GM12878 (cell line): ENCODE results near the gene MCF2L2. TPM values are rescaled to one million over a fixed set of nuclear protein-coding genes. Genes with fewer than 3 reads are reported as not detected.

ENCODE experiments used
- E4F1 ChIP-seq: fragments of 450-650 bp; IDR thresholded peaks from 2 replicates; pipeline ENCODE4 v1.6.1; 2018; ENCODE audit warnings: borderline replicate concordance, mild to moderate bottlenecking; ENCODE audit not compliant: partially characterized antibody
- EZH2 ChIP-seq: IDR thresholded peaks from 2 replicates; pipeline ENCODE4 v1.6.1; 2012; ENCODE audit warnings: low read depth, mild to moderate bottlenecking, control low read depth, inconsistent platforms, low read length, borderline replicate concordance; ENCODE audit not compliant: control insufficient read depth
- FOS ChIP-seq: IDR thresholded peaks from 3 replicates; pipeline ENCODE4 v1.6.1; 2011; ENCODE audit warnings: borderline replicate concordance; ENCODE audit not compliant: insufficient read length; ENCODE audit errors: extremely low read depth
- LARP7 ChIP-seq: fragments of 450-650 bp; IDR thresholded peaks from 2 replicates; pipeline ENCODE4 v1.6.1; 2017; ENCODE audit warnings: mild to moderate bottlenecking
- PAX5 ChIP-seq: IDR thresholded peaks from 2 replicates; pipeline ENCODE4 v1.6.1; 2011; ENCODE audit warnings: low read depth, low read length, borderline replicate concordance
- ZBTB40 ChIP-seq: fragments of 450-650 bp; IDR thresholded peaks from 2 replicates; pipeline ENCODE4 v1.6.1; 2016; ENCODE audit warnings: mild to moderate bottlenecking, moderate library complexity, borderline replicate concordance
- polyA plus RNA-seq, 11 experiments: library from polyadenylated mRNA; depleted of rRNA in 4 of 11; unstranded in 6 of 11; stranded (reverse) in 5 of 11; fragments of >200 nt; fragmentation: Nextera tagmentation in 4 of 11; fragmentation: Illumina TruSeq in 1 of 11; extraction: Ambion mirVana in 4 of 11; extraction: Trizol in 1 of 11; gene quantifications; 1 replicate in 1 of 11; 2 replicates in 10 of 11; pipeline versions ENCODE4 v1.2.1 to v1.2.3, GENCODE V29; 2011 to 2016; ENCODE audit warnings: inconsistent platforms in 2 of 11, missing spikeins in 2 of 11, low read depth in 1 of 11
- total RNA-seq, 4 experiments: library from RNA; depleted of rRNA in 3 of 4; stranded (reverse); fragments of >200 nt in 3 of 4; fragmentation: Illumina TruSeq in 1 of 4; extraction: Trizol in 1 of 4; gene quantifications; 2 replicates each; pipeline versions ENCODE4 v1.2.1 to v1.2.3, GENCODE V29; 2013 to 2021

MCF2L2 gene
- total and polyA plus RNA-seq, 10 of the 15 experiments (the other 5 are each of a cell fraction or from before 2014, with no cell fraction given) = 0.37 to 2.8 (median 1.4) TPM

DNA sequence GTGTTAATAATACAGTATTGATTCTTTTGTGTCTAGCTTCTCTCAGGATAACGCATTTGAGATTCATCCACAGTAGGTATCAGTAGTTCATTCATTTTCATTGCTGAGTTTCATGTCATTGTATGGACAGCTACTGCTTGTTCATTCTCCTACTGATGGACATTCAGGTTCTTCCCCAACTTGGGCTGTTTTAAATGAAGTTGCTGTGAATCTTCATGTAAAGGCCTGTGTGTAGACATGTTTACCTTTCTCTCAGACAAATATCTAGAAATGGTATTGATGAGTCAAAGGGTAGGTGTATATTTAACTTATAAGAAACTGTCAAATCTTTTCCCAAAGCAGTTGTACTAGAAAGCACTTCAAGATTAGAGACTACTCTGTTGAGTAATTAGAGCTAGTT is 26.7 kb downstream of the MCF2L2 start (continued):
- no peak for TF ChIP-seq LARP7
- TF ChIP-seq ZBTB40 = no peak
- no peak for TF ChIP-seq PAX5
- no peak for TF ChIP-seq FOS
- TF ChIP-seq EZH2 = no peak
- TF ChIP-seq E4F1 = no peak
- TF ChIP-seq, all 136 proteins: peak for 0
